GM18519 (cell line): ENCODE results near the gene TMEM145.

ENCODE experiments used
- ATAC-seq: cut with Tn5 transposase; IDR thresholded peaks from one replicate; pipeline ENCODE4 v1.9.1; 2021; ENCODE audit warnings: mild to moderate bottlenecking, moderate library complexity; ENCODE audit not compliant: unreplicated experiment, low FRiP score

The TMEM145 gene

GRCh38 chr19:42355896-42356295 lies 42.8 kb downstream of the TMEM145 start:
- no peak for ATAC-seq

DNA sequence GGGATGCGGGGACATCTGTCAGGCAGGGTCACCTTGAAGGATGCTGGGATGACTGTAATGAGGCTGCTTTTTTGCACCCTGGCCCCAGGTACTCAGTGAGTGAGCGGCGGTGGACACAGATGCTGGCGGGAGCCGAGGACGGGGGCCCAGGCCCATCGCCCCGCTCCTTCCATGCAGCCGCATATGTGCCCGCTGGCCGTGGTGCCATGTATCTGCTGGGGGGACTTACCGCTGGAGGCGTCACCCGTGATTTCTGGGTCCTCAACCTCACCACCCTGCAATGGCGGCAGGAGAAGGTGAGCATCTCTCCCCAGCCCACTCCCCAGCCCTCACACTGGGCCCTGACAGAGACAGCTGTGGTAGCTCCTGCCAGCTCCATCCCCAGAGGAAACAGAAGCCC lies 43.6 kb downstream of the TMEM145 start:
- ATAC-seq: no peak

- no peak for ATAC-seq
Measured at GRCh38 chr19:42357290-42357689, 44.2 kb downstream of the TMEM145 start.

DNA sequence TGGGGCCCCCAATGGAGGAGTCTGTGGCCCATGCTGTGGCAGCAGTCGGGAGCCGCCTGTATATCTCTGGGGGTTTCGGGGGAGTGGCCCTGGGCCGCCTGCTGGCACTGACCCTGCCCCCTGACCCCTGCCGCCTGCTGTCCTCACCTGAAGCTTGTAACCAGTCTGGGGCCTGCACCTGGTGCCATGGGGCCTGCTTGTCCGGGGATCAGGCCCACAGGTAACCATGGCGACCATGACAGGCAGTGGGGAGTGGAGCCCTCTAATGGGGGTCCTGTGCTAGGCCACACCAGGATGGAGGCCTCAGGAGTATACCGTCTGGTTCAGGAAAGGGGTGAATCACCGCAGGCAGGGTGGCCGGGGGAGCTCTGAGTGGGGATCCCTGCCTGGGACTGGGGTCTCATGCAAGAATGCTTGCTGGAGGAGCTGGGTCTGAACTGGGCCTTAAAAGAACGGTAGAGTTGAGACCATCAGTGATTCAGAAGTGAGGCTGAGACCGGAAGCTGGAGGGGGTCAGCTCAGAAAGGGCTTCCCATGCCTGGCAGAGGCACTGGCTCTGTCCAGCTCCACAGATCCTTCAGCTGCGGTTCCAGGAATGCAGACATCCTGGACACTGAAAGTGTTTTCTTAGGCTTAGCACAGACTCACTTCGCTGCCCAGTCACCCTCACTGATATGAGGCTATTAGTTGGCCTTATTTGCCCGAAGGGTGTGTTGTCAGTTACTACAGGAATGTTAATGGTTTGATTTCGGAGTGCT lies 47.9 kb downstream of the TMEM145 start:
- ATAC-seq: no peak

DNA sequence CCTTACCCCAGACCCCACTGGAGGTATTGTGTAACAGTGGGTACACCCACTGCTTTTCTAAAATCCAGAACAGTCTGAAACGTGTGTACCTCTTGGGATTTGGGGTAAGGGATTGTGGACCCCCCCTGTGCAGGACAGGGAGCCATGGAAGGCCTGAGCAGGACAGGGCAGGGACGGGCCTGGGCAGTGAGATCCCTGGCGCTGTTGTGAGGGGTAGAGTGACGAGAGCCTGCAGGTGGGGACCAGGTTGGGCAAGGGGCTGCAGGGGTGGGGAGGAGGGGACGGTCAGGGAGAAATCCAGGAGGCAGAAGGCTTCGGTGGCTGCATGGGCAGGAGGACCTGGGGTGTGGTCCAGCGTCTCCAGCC lies 48.4 kb downstream of the TMEM145 start:
- ATAC-seq: no peak

DNA sequence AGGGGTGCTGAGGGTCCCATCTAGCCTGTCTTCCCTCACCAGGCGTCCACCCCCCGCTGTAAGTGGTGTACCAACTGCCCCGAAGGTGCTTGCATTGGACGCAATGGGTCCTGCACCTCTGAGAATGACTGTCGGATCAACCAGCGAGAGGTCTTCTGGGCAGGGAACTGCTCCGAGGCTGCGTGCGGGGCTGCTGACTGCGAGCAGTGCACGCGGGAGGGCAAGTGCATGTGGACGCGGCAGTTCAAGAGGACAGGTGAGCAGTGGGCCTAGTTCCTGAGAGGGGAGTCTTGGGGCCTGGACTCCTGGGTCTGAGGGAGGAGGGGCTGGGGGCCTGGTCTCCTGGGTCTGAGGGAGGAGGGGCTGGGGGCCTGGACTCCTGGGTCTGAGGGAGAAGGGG lies 49.2 kb downstream of the TMEM145 start:
- ATAC-seq: no peak

DNA sequence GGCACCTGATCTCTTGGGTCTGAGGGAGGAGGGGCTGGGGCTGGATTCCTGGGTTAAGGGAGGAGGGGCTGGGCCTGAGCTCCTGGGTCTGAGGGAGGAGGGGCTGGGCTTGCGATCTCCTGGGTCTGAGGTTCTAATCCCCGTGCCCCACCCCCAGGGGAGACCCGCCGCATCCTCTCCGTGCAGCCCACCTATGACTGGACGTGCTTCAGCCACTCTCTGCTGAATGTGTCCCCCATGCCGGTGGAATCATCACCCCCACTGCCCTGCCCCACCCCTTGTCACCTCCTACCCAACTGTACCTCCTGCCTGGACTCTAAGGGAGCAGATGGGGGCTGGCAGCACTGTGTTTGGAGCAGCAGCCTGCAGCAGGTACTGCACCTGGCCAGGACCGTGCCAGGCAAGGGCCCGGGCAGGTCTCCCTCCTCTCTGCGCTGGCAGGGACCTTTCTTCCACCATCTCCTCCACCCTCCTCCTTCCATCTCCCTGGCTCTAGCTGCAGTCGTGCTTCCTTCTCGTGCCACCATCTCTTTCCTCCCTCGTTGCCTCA lies 49.9 kb downstream of the TMEM145 start:
- no peak for ATAC-seq

- no peak for ATAC-seq
Measured at GRCh38 chr19:42363614-42364346, 50.7 kb downstream of the TMEM145 start.

DNA sequence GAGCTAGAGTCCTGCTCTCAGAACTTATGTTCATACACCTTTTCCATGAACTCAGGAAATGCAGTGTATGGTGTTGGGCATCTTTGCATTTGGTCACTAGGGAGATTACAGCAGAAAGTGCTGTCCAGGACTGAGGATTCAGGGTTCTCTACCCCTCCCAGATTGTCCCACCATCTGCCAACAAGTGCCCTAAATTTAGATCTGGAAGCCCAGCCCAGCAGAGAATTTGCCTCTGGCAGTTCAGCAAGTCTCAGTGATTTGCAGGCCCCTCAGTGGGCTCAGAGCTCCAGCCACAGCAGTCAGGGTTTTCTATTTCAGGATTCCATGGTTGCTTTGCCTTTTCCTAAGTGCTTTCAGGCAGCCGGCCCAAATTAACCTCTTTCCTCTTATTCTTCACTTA lies 53.6 kb downstream of the TMEM145 start:
- ATAC-seq: no peak

DNA sequence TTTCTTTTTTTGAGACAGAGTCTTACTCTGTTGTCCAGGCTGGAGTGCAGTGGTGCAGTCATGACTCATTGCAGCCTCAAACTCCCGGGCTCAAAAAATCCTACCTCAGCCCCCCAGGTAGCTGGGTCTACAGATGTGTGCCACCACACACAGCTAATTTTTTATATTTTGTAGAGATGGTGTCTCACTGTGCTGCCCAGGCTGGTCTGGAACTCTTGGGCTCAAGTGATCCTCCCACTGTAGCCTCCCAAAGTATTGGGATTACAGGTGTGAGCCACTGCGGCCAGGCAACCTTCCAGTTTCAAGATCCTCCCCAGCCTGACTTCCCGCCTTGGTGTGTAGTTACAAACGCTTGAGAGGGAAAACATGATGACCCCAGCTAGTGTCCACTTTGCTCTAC lies 54.8 kb downstream of the TMEM145 start:
- ATAC-seq: no peak

DNA sequence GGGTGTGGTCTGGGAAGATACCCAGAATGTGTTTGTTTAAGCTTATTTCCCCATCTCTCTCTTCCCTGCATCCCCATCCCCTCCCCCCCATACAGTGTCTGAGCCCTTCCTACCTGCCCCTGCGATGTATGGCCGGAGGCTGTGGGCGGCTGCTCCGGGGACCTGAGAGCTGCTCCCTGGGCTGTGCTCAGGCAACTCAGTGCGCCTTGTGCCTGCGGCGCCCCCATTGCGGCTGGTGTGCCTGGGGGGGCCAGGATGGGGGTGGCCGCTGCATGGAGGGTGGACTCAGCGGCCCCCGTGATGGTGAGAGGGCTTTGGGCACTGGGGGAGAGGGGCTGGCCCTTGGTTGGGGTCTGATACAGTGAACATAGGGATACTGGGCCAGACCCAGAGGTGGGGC lies 55.3 kb downstream of the TMEM145 start:
- ATAC-seq: no peak

DNA sequence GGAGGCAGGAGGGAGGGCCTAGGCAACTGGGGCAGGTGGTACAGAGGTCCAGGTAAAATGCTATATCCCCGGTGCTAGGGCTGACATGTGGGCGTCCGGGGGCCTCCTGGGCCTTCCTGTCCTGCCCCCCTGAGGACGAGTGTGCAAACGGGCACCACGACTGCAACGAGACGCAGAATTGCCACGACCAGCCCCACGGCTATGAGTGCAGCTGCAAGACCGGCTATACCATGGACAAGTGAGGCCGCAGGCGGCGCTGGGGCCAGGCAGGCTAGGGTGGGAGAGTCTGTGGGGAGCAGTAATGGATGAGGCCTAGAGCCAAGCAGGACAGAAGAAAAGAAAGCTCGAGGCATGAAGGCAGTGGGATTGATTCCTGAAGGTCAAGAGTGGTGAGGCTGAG lies 55.7 kb downstream of the TMEM145 start:
- no peak for ATAC-seq

- no peak for ATAC-seq
Measured at GRCh38 chr19:42369433-42370067, 56.4 kb downstream of the TMEM145 start.

- no peak for ATAC-seq
Measured at GRCh38 chr19:42370068-42370520, 57.0 kb downstream of the TMEM145 start.

- no peak for ATAC-seq
Measured at GRCh38 chr19:42370626-42371175, 57.6 kb downstream of the TMEM145 start.
